ENCODE measurements around the gene SDHB.

Gene SDHB

GRCh38 chr1:16969057-16969611 is 84.7 kb downstream of the SDHB start:
- DNase-seq (ENCODE audit: low spot score) = no peak
